RWPE2 (cell line): ENCODE results near the gene PTGDS.

ENCODE experiments used
- ATAC-seq: fragments of 200-7000 bp; cut with Tn5 transposase; 3 replicates; pipeline ENCODE4 v1.9.1; 2021; ENCODE audit warnings: low read depth
- DNase-seq: peaks from one replicate; pipeline ENCODE4 v3.0.0-alpha.2; 2020; ENCODE audit warnings: low spot score
- H3K27ac ChIP-seq: fragments of 450-650 bp; 2 replicates; pipeline ENCODE4 v1.5.1; 2017; ENCODE audit warnings: mild to moderate bottlenecking; ENCODE audit not compliant: poor library complexity, severe bottlenecking
- H3K27me3 ChIP-seq: fragments of 250-450 bp; sonication (Bioruptor Pico); 2 replicates; pipeline ENCODE4 v1.5.1; 2021; ENCODE audit warnings: mild to moderate bottlenecking, moderate library complexity; ENCODE audit not compliant: insufficient read depth, poor library complexity, severe bottlenecking
- H3K36me3 ChIP-seq: fragments of 250-450 bp; sonication (Bioruptor Pico); 2 replicates; pipeline ENCODE4 v1.5.1; 2020; ENCODE audit warnings: low read depth, mild to moderate bottlenecking, moderate library complexity
- H3K4me1 ChIP-seq: fragments of 250-450 bp; sonication (Bioruptor Pico); 2 replicates; pipeline ENCODE4 v1.5.1; 2021; ENCODE audit warnings: mild to moderate bottlenecking, moderate library complexity; ENCODE audit not compliant: insufficient read depth, poor library complexity, severe bottlenecking
- H3K4me3 ChIP-seq: fragments of 250-450 bp; sonication (Bioruptor Pico); 2 replicates; pipeline ENCODE4 v1.5.1; 2021; ENCODE audit warnings: mild to moderate bottlenecking, moderate library complexity; ENCODE audit not compliant: severe bottlenecking
- H3K9me3 ChIP-seq: fragments of 250-450 bp; sonication (Bioruptor Pico); 2 replicates; pipeline ENCODE4 v1.5.1; 2021; ENCODE audit warnings: mild to moderate bottlenecking, moderate library complexity; ENCODE audit not compliant: severe bottlenecking
- CTCF ChIP-seq: fragments of 450-650 bp; IDR thresholded peaks from one replicate; pipeline ENCODE4 v1.5.1; 2017; ENCODE audit warnings: mild to moderate bottlenecking, moderate library complexity; ENCODE audit not compliant: poor library complexity, severe bottlenecking

The PTGDS gene

GRCh38 chr9:137021568-137021978 is 44.3 kb downstream of the PTGDS start:
- TF ChIP-seq CTCF, result no peak
- DNase-seq (no peak), ATAC-seq (no peak)

GRCh38 chr9:137021979-137022661 is 44.8 kb downstream of the PTGDS start:
- no peak for TF ChIP-seq CTCF
- Histone ChIP-seq H3K27ac (no peak overlapping the region), H3K36me3 (no peaks in the 10 kb centered on the region), H3K4me3 (no peak overlapping the region), H3K9me3 (no peaks in the 10 kb centered on the region), H3K27me3 (no peaks in the 10 kb centered on the region), H3K4me1 (no peaks in the 10 kb centered on the region)
- ATAC-seq, result peak; percentile 78
- DNase-seq, result peak; percentile 97

More at GRCh38 chr9:137021568-137021978, 44.3 kb downstream of the PTGDS start:
- no peak overlapping the region for H3K27ac ChIP-seq
- H3K36me3 ChIP-seq, result no peaks in the 10 kb centered on the region
- no peak overlapping the region for H3K4me3 ChIP-seq
- H3K27me3 ChIP-seq, result no peaks in the 10 kb centered on the region
- H3K9me3 ChIP-seq, result no peaks in the 10 kb centered on the region
- no peaks in the 10 kb centered on the region for H3K4me1 ChIP-seq

GRCh38 chr9:137022662-137023008 is 45.3 kb downstream of the PTGDS start:
- no peak for ATAC-seq

GRCh38 chr9:137023157-137023556 is 45.9 kb downstream of the PTGDS start:
- Histone ChIP-seq H3K27ac (no peak overlapping the region), H3K4me1 (no peaks in the 10 kb centered on the region), H3K4me3 (no peak overlapping the region), H3K27me3 (no peaks in the 10 kb centered on the region), H3K36me3 (no peaks in the 10 kb centered on the region), H3K9me3 (no peaks in the 10 kb centered on the region)
- TF ChIP-seq CTCF, result no peak
- no peak for ATAC-seq
- no peak for DNase-seq

More at GRCh38 chr9:137022662-137023008, 45.3 kb downstream of the PTGDS start:
- no peak overlapping the region for H3K4me3 ChIP-seq
- no peaks in the 10 kb centered on the region for H3K36me3 ChIP-seq
- H3K27ac ChIP-seq, result no peak overlapping the region
- no peaks in the 10 kb centered on the region for H3K27me3 ChIP-seq
- H3K9me3 ChIP-seq, result no peaks in the 10 kb centered on the region
- DNase-seq, result no peak
- TF ChIP-seq CTCF, result no peak
- H3K4me1 ChIP-seq, result no peaks in the 10 kb centered on the region

GRCh38 chr9:137023583-137023991 is 46.3 kb downstream of the PTGDS start:
- TF ChIP-seq CTCF, result no peak
- H3K9me3 ChIP-seq, result no peaks in the 10 kb centered on the region
- H3K4me3 ChIP-seq, result no peak overlapping the region
- ATAC-seq, result no peak
- no peaks in the 10 kb centered on the region for H3K4me1 ChIP-seq
- H3K27me3 ChIP-seq, result no peaks in the 10 kb centered on the region
- H3K36me3 ChIP-seq, result no peaks in the 10 kb centered on the region
- no peak overlapping the region for H3K27ac ChIP-seq
- no peak for DNase-seq
